Prostate gland (tissue), 2 donors: ENCODE data around the gene NRXN3.

Source experiments
- POLR2A ChIP-seq: fragments of 450-650 bp; IDR thresholded peaks from one replicate; pipeline ENCODE4 v1.6.1; 2016; ENCODE audit warnings: antibody characterized with exemption, mild to moderate bottlenecking
- TF ChIP-seq, protein P1 (sequence below), 4 experiments: fragments of 200-600 bp in 2 of 4; fragments of 450-650 bp in 2 of 4; sonication (generic) in 2 of 4; IDR thresholded peaks; 1 replicate in 3 of 4; 2 replicates in 1 of 4; pipeline ENCODE4 v1.5.1; 2016 to 2019; ENCODE audit warnings: antibody characterized with exemption in 4 of 4, mild to moderate bottlenecking in 2 of 4, moderate library complexity in 2 of 4

DNA sequence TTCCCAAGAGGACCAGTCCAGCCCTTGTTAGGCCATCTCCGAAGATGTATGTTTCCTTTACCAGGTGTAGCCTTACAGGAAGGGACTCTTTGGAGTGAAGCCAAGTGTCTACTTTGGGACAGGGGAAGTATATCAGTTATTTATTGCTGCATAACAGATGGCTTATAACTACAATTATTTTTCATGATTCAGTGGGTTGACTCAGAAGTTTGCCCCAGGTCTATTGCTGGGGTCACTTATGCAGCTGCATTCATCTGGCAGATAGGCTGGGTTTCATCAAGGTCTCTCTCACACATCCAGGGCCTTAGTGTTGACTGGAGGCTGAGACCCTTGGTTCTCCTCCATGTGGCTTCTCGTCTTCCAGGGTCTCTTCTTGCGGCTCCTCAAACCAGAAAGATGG is 170.1 kb downstream of the NRXN3 start:
- TF ChIP-seq, protein P1, sequence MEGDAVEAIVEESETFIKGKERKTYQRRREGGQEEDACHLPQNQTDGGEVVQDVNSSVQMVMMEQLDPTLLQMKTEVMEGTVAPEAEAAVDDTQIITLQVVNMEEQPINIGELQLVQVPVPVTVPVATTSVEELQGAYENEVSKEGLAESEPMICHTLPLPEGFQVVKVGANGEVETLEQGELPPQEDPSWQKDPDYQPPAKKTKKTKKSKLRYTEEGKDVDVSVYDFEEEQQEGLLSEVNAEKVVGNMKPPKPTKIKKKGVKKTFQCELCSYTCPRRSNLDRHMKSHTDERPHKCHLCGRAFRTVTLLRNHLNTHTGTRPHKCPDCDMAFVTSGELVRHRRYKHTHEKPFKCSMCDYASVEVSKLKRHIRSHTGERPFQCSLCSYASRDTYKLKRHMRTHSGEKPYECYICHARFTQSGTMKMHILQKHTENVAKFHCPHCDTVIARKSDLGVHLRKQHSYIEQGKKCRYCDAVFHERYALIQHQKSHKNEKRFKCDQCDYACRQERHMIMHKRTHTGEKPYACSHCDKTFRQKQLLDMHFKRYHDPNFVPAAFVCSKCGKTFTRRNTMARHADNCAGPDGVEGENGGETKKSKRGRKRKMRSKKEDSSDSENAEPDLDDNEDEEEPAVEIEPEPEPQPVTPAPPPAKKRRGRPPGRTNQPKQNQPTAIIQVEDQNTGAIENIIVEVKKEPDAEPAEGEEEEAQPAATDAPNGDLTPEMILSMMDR (IDR thresholded peaks at IDR 0.05), result no peak
- no peak for TF ChIP-seq POLR2A
